HEK293 (cell line): ENCODE results near the gene ALOX15B.

Experiments used
- ATF2 ChIP-seq: fragments of 450-650 bp; formaldehyde crosslinking; IDR thresholded peaks from 2 replicates; pipeline ENCODE4 v1.5.1; 2016; ENCODE audit warnings: missing biosample characterization, missing genetic modification characterization, low read depth
- BCL11A ChIP-seq: fragments of 450-650 bp; formaldehyde crosslinking; IDR thresholded peaks from 2 replicates; pipeline ENCODE4 v1.5.1; 2016; ENCODE audit warnings: low read depth, missing biosample characterization, missing genetic modification characterization
- GFI1B ChIP-seq: fragments of 450-650 bp; formaldehyde crosslinking; IDR thresholded peaks from 2 replicates; pipeline ENCODE4 v1.5.1; 2016; ENCODE audit warnings: missing biosample characterization, missing genetic modification characterization
- GLIS1 ChIP-seq: fragments of 450-650 bp; formaldehyde crosslinking; IDR thresholded peaks from 2 replicates; pipeline ENCODE4 v1.5.1; 2016; ENCODE audit warnings: missing biosample characterization, missing genetic modification characterization
- KLF16 ChIP-seq: fragments of 450-650 bp; formaldehyde crosslinking; IDR thresholded peaks from 2 replicates; pipeline ENCODE4 v1.5.1; 2017; ENCODE audit warnings: missing biosample characterization, missing genetic modification characterization
- MEIS1 ChIP-seq: sonication (generic); formaldehyde crosslinking; IDR thresholded peaks from 2 replicates; pipeline ENCODE4 v1.8.1; 2022; ENCODE audit warnings: missing genetic modification reagents, mild to moderate bottlenecking, borderline replicate concordance
- MZF1 ChIP-seq: fragments of 450-650 bp; formaldehyde crosslinking; IDR thresholded peaks from 2 replicates; pipeline ENCODE4 v1.5.1; 2017; ENCODE audit warnings: missing biosample characterization, missing genetic modification characterization, borderline replicate concordance
- PRDM1 ChIP-seq: fragments of 450-650 bp; formaldehyde crosslinking; IDR thresholded peaks from 2 replicates; pipeline ENCODE4; 2016; ENCODE audit warnings: missing biosample characterization, missing genetic modification characterization
- REPIN1 ChIP-seq: fragments of 450-650 bp; formaldehyde crosslinking; IDR thresholded peaks from 2 replicates; pipeline ENCODE4 v1.5.1; 2017; ENCODE audit warnings: missing biosample characterization, missing genetic modification characterization, low read depth
- SCRT2 ChIP-seq: fragments of 450-650 bp; formaldehyde crosslinking; IDR thresholded peaks from 2 replicates; pipeline ENCODE4 v1.5.1; 2016; ENCODE audit warnings: missing biosample characterization, missing genetic modification characterization
- SETDB1 ChIP-seq: IDR thresholded peaks from one replicate; pipeline ENCODE4 v1.6.1; 2017; ENCODE audit warnings: mild to moderate bottlenecking, low read length, moderate library complexity, mixed read lengths; ENCODE audit not compliant: insufficient read length
- SP3 ChIP-seq: fragments of 450-650 bp; formaldehyde crosslinking; IDR thresholded peaks from 2 replicates; pipeline ENCODE4 v1.5.1; 2016; ENCODE audit warnings: missing biosample characterization, missing genetic modification characterization
- TRIM28 ChIP-seq: IDR thresholded peaks from 2 replicates; pipeline ENCODE4 v1.6.1; 2011; ENCODE audit warnings: low read length, control low read depth, borderline replicate concordance
- YY1 ChIP-seq: fragments of 450-650 bp; formaldehyde crosslinking; IDR thresholded peaks from 2 replicates; pipeline ENCODE4 v1.5.1; 2018; ENCODE audit warnings: missing biosample characterization, missing genetic modification characterization
- ZNF10 ChIP-seq: fragments of 450-650 bp; formaldehyde crosslinking; IDR thresholded peaks from 2 replicates; pipeline ENCODE4 v1.5.1; 2017; ENCODE audit warnings: missing biosample characterization, missing genetic modification characterization
- ZNF121 ChIP-seq: fragments of 450-650 bp; formaldehyde crosslinking; IDR thresholded peaks from 2 replicates; pipeline ENCODE4 v1.5.1; 2016; ENCODE audit warnings: missing biosample characterization, missing genetic modification characterization
- ZNF132 ChIP-seq: fragments of 450-650 bp; formaldehyde crosslinking; IDR thresholded peaks from 2 replicates; pipeline ENCODE4 v1.5.1; 2017; ENCODE audit warnings: missing biosample characterization, missing genetic modification characterization, borderline replicate concordance
- ZNF133 ChIP-seq: fragments of 450-650 bp; formaldehyde crosslinking; IDR thresholded peaks from 2 replicates; pipeline ENCODE4 v1.5.1; 2016; ENCODE audit warnings: missing biosample characterization, missing genetic modification characterization
- ZNF184 ChIP-seq: fragments of 450-650 bp; IDR thresholded peaks from 2 replicates; pipeline ENCODE4 v1.5.1; 2018; ENCODE audit warnings: missing biosample characterization, mild to moderate bottlenecking, missing genetic modification characterization
- ZNF211 ChIP-seq: fragments of 450-650 bp; formaldehyde crosslinking; IDR thresholded peaks from 2 replicates; pipeline ENCODE4 v1.5.1; 2016; ENCODE audit warnings: low read depth, missing biosample characterization, missing genetic modification characterization
- ZNF221 ChIP-seq: fragments of 450-650 bp; formaldehyde crosslinking; IDR thresholded peaks from 2 replicates; pipeline ENCODE4 v1.5.1; 2017; ENCODE audit warnings: missing biosample characterization, missing genetic modification characterization, borderline replicate concordance
- ZNF274 ChIP-seq, 2 experiments: fragments of 200-500 bp in 1 of 2; fragments of 450-650 bp in 1 of 2; sonication (Bioruptor generic) in 1 of 2; formaldehyde crosslinking in 1 of 2; IDR thresholded peaks; 2 replicates each; pipeline versions ENCODE4 v1.5.1 to v1.6.1; 2014 to 2016; ENCODE audit warnings: borderline replicate concordance in 1 of 2, inconsistent platforms in 1 of 2, low read length in 1 of 2, missing biosample characterization in 1 of 2, missing genetic modification characterization in 1 of 2
- ZNF311 ChIP-seq: fragments of 450-650 bp; formaldehyde crosslinking; IDR thresholded peaks from 2 replicates; pipeline ENCODE4 v1.5.1; 2017; ENCODE audit warnings: missing biosample characterization, missing genetic modification characterization, borderline replicate concordance
- ZNF341 ChIP-seq: fragments of 450-650 bp; formaldehyde crosslinking; IDR thresholded peaks from 2 replicates; pipeline ENCODE4; 2016; ENCODE audit warnings: low read depth, missing biosample characterization, missing genetic modification characterization
- ZNF433 ChIP-seq: fragments of 450-650 bp; formaldehyde crosslinking; IDR thresholded peaks from 2 replicates; pipeline ENCODE4 v1.5.1; 2016; ENCODE audit warnings: missing biosample characterization, missing genetic modification characterization, low read depth
- ZNF473 ChIP-seq: fragments of 450-650 bp; formaldehyde crosslinking; IDR thresholded peaks from 2 replicates; pipeline ENCODE4 v1.5.1; 2017; ENCODE audit warnings: missing biosample characterization, missing genetic modification characterization
- ZNF501 ChIP-seq: fragments of 450-650 bp; formaldehyde crosslinking; IDR thresholded peaks from 2 replicates; pipeline ENCODE4 v1.5.1; 2016; ENCODE audit warnings: missing biosample characterization, missing genetic modification characterization
- ZNF510 ChIP-seq: fragments of 450-650 bp; formaldehyde crosslinking; IDR thresholded peaks from 2 replicates; pipeline ENCODE4 v1.5.1; 2018; ENCODE audit warnings: mild to moderate bottlenecking, missing genetic modification characterization, missing biosample characterization; ENCODE audit not compliant: insufficient replicate concordance
- ZNF558 ChIP-seq: fragments of 450-650 bp; formaldehyde crosslinking; IDR thresholded peaks from 2 replicates; pipeline ENCODE4 v1.5.1; 2016; ENCODE audit warnings: missing biosample characterization, missing genetic modification characterization
- ZNF585B ChIP-seq: fragments of 450-650 bp; formaldehyde crosslinking; IDR thresholded peaks from 2 replicates; pipeline ENCODE4 v1.5.1; 2016; ENCODE audit warnings: missing biosample characterization, missing genetic modification characterization
- ZNF600 ChIP-seq: fragments of 450-650 bp; formaldehyde crosslinking; IDR thresholded peaks from 2 replicates; pipeline ENCODE4 v1.5.1; 2016; ENCODE audit warnings: missing biosample characterization, missing genetic modification characterization
- ZNF626 ChIP-seq: fragments of 450-650 bp; sonication (Bioruptor Pico); formaldehyde crosslinking; IDR thresholded peaks from 2 replicates; pipeline ENCODE4 v1.5.1; 2018; ENCODE audit warnings: missing biosample characterization, missing genetic modification characterization, inconsistent platforms
- ZNF660 ChIP-seq: fragments of 450-650 bp; IDR thresholded peaks from 2 replicates; pipeline ENCODE4 v1.5.1; 2018; ENCODE audit warnings: missing biosample characterization, mild to moderate bottlenecking, missing genetic modification characterization
- ZNF707 ChIP-seq: fragments of 450-650 bp; formaldehyde crosslinking; IDR thresholded peaks from 2 replicates; pipeline ENCODE4 v1.5.1; 2016; ENCODE audit warnings: missing biosample characterization, missing genetic modification characterization
- ZSCAN16 ChIP-seq: fragments of 450-650 bp; formaldehyde crosslinking; IDR thresholded peaks from 2 replicates; pipeline ENCODE4 v1.5.1; 2016; ENCODE audit warnings: missing biosample characterization, missing genetic modification characterization
- ZSCAN23 ChIP-seq: fragments of 450-650 bp; formaldehyde crosslinking; IDR thresholded peaks from 2 replicates; pipeline ENCODE4 v1.5.1; 2016; ENCODE audit warnings: missing biosample characterization, missing genetic modification characterization
- TF ChIP-seq, protein P1 (sequence below): fragments of 450-650 bp; formaldehyde crosslinking; IDR thresholded peaks from 2 replicates; pipeline ENCODE4 v1.5.1; 2017; ENCODE audit warnings: missing biosample characterization, missing genetic modification characterization
- TF ChIP-seq, protein P2 (sequence below): fragments of 450-650 bp; formaldehyde crosslinking; optimal IDR thresholded peaks from 2 replicates; pipeline ENCODE3; 2016; ENCODE audit warnings: missing biosample characterization, mild to moderate bottlenecking, missing genetic modification characterization

ALOX15B gene

DNA sequence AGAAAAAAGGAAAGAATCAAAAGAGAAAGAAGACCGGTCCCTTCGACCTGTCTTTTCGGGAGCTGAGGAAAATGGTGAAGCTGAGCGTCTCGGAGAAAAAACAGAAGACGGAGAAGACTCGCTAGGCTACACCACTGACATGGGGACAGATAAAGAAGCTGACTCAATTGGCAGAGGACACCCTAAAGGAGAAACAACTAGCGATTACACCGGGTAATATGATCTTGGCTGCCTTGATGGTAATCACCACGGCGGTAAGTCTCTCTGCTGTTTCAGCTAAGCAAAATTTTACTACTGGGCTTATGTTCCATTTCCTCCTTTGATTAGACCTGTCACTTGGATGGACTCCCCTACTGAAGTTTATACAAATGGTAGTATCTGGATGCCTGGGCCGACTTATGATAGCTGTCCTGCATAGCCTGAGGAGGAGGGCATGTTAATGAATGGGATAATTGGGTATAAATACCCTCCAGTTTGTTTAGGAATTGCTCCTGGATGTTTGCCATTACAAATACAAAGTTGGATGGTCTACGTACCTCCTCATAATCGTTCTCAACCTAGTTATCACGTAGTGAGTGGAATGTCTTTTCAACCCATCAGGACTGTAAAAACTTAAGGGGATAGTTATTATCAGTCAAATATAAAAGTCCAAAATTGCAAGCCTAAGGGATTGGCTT is 24.1 kb downstream of the ALOX15B start (continued):
- no peak for TF ChIP-seq ZNF221 (tag by site-specific recombination)
- TF ChIP-seq ZNF133, result no peak
- TF ChIP-seq ZNF132 (tag by site-specific recombination), result no peak
- no peak; the same call in none of the 2 replicates for TF ChIP-seq ZNF660
- TF ChIP-seq ZNF626, result no peak
- TF ChIP-seq MZF1, result no peak
- no peak for TF ChIP-seq ZNF341 (tag by site-specific recombination)
- no peak for TF ChIP-seq ZNF274 (IDR thresholded peaks at IDR 0.05; ENCODE audit: low read length)
- no peak for TF ChIP-seq ZNF274 (tag by site-specific recombination; IDR thresholded peaks at IDR 0.05; ENCODE audit: borderline replicate concordance)
- TF ChIP-seq ATF2 (tag by site-specific recombination), result no peak
- peak; percentile 33; the same call in 1 of the 2 replicates for TF ChIP-seq ZNF184 (tag by site-specific recombination)
- TF ChIP-seq ZNF600, result peak; percentile 89
- TF ChIP-seq MEIS1 (CRISPR knock-in tag), result no peak
- TF ChIP-seq ZNF501 (tag by site-specific recombination), result no peak; the same call in none of the 2 replicates
- no peak for TF ChIP-seq ZNF510 (tag by site-specific recombination)
- no peak for TF ChIP-seq ZNF433 (tag by site-specific recombination)
- TF ChIP-seq ZNF211 (tag by site-specific recombination), result no peak
- no peak; the same call in 1 of the 2 replicates for TF ChIP-seq ZNF121 (tag by site-specific recombination)
- TF ChIP-seq, protein P1, sequence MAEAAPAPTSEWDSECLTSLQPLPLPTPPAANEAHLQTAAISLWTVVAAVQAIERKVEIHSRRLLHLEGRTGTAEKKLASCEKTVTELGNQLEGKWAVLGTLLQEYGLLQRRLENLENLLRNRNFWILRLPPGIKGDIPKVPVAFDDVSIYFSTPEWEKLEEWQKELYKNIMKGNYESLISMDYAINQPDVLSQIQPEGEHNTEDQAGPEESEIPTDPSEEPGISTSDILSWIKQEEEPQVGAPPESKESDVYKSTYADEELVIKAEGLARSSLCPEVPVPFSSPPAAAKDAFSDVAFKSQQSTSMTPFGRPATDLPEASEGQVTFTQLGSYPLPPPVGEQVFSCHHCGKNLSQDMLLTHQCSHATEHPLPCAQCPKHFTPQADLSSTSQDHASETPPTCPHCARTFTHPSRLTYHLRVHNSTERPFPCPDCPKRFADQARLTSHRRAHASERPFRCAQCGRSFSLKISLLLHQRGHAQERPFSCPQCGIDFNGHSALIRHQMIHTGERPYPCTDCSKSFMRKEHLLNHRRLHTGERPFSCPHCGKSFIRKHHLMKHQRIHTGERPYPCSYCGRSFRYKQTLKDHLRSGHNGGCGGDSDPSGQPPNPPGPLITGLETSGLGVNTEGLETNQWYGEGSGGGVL (tag by site-specific recombination), result no peak
- TF ChIP-seq, protein P2, sequence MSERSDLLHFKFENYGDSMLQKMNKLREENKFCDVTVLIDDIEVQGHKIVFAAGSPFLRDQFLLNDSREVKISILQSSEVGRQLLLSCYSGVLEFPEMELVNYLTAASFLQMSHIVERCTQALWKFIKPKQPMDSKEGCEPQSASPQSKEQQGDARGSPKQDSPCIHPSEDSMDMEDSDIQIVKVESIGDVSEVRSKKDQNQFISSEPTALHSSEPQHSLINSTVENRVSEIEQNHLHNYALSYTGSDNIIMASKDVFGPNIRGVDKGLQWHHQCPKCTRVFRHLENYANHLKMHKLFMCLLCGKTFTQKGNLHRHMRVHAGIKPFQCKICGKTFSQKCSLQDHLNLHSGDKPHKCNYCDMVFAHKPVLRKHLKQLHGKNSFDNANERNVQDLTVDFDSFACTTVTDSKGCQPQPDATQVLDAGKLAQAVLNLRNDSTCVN (tag by site-specific recombination), result no peak
- TF ChIP-seq ZSCAN23, result no peak
- no peak for TF ChIP-seq GFI1B (tag by site-specific recombination)
- no peak; the same call in none of the 2 replicates for TF ChIP-seq TRIM28
- TF ChIP-seq SETDB1, result no peak
- no peak for TF ChIP-seq PRDM1 (tag by site-specific recombination)
- TF ChIP-seq ZSCAN16, result no peak
- peak; percentile 70 for TF ChIP-seq BCL11A (tag by site-specific recombination)
- TF ChIP-seq ZNF558 (tag by site-specific recombination), result no peak
- no peak for TF ChIP-seq SP3 (tag by site-specific recombination)
- TF ChIP-seq ZNF473 (tag by site-specific recombination), result no peak
- no peak for TF ChIP-seq KLF16
- no peak for TF ChIP-seq REPIN1 (tag by site-specific recombination)
- peak; percentile 36; the same call in 1 of the 2 replicates for TF ChIP-seq GLIS1 (tag by site-specific recombination)
- no peak for TF ChIP-seq SCRT2 (tag by site-specific recombination)
- TF ChIP-seq ZNF585B (tag by site-specific recombination), result no peak
- TF ChIP-seq YY1 (tag by site-specific recombination), result no peak
- TF ChIP-seq ZNF707 (tag by site-specific recombination), result no peak
- no peak for TF ChIP-seq ZNF10 (tag by site-specific recombination)
- no peak for TF ChIP-seq ZNF311 (tag by site-specific recombination)
